HepG2 (cell line): ENCODE results near the gene CASKIN2. TPM values are rescaled to one million over a fixed set of nuclear protein-coding genes. Genes with fewer than 3 reads are reported as not detected.

Experiments used
- ATAC-seq: fragments of 200-7000 bp; cut with Tn5 transposase; 3 replicates; pipeline ENCODE4 v1.9.1; 2020; ENCODE audit warnings: mild to moderate bottlenecking, moderate library complexity
- BruUV-seq: library from RNA; stranded (reverse); fragments of 400-500 nt; replicated peaks from 2 replicates; lab custom pipeline; 2021; lab: Mats Ljungman, UMichigan
- CTCF ChIA-PET: fragments of 300-600 bp; formaldehyde crosslinking; extraction: SDS; loops from one replicate; lab custom pipeline; 2021; ENCODE audit warnings: low total read pairs, inconsistent platforms, low intra/inter-chr PET ratio; lab: Yijun Ruan, JAX
- POLR2A ChIA-PET: fragments of 350-600 bp; sonication (Branson Sonifier 250); formaldehyde crosslinking; loops from one replicate; lab custom pipeline; 2020; ENCODE audit warnings: antibody characterized with exemption, inconsistent platforms; lab: Yijun Ruan, JAX
- DNase-seq: peaks from one replicate; pipeline ENCODE4 v3.0.0-alpha.2; 2015; ENCODE audit warnings: low spot score
- FAIRE-seq: peaks from 3 replicates; lab custom pipeline; 2011; peaks lifted over from hg19 to GRCh38; lab: Jason Lieb, UNC
- H2AFZ ChIP-seq: one replicate; pipeline ENCODE4 v1.6.1; 2011; ENCODE audit warnings: low read length, inconsistent platforms
- H3K27ac ChIP-seq: fragments of 300-600 bp; 3 replicates; pipeline ENCODE4 v1.8.0; 2011; ENCODE audit warnings: mixed run types, mild to moderate bottlenecking, mixed read lengths, low read length, inconsistent platforms; ENCODE audit not compliant: insufficient read depth; ENCODE audit errors: extremely low read length
- H3K27me3 ChIP-seq, 2 experiments: fragments of 200-600 bp in 1 of 2; 2 replicates in 1 of 2; 3 replicates in 1 of 2; pipeline versions ENCODE4 v1.6.0 to v1.8.0; 2011; ENCODE audit warnings: low read length in 2 of 2, mild to moderate bottlenecking in 2 of 2, moderate library complexity in 2 of 2, inconsistent platforms in 1 of 2; ENCODE audit not compliant: insufficient read depth in 2 of 2, control insufficient read depth in 1 of 2
- H3K36me3 ChIP-seq, 2 experiments: fragments of 200-600 bp in 1 of 2; replicated peaks in 1 of 2; 2 replicates in 1 of 2; 3 replicates in 1 of 2; pipeline versions ENCODE4 v1.5.1 to v1.8.0; 2011; ENCODE audit warnings: low read length in 2 of 2, inconsistent platforms in 1 of 2; ENCODE audit not compliant: insufficient read depth in 2 of 2, control insufficient read depth in 1 of 2
- H3K4me1 ChIP-seq: 2 replicates; pipeline ENCODE4 v1.5.1; 2012; ENCODE audit warnings: low read length, inconsistent platforms; ENCODE audit not compliant: insufficient read depth
- H3K4me2 ChIP-seq: 2 replicates; pipeline ENCODE4 v1.6.0; 2011; ENCODE audit warnings: low read depth, low read length, inconsistent platforms
- H3K4me3 ChIP-seq, 3 experiments: fragments of 200-600 bp in 1 of 3; sonication (generic), shearing (Covaris generic) in 1 of 3; replicated peaks in 1 of 3; 2 replicates each; pipeline ENCODE4 v1.5.1; 2011 to 2016; ENCODE audit warnings: low read length in 3 of 3, inconsistent platforms in 2 of 3, low read depth in 2 of 3, mild to moderate bottlenecking in 2 of 3, control low read depth in 1 of 3, mixed read lengths in 1 of 3; ENCODE audit not compliant: insufficient read depth in 1 of 3
- H3K79me2 ChIP-seq: one replicate; pipeline ENCODE4 v1.6.1; 2011; ENCODE audit warnings: low read length, inconsistent platforms; ENCODE audit not compliant: insufficient read depth
- H3K9ac ChIP-seq: 2 replicates; pipeline ENCODE4 v1.6.0; 2011; ENCODE audit warnings: mild to moderate bottlenecking, low read depth, low read length, inconsistent platforms; ENCODE audit not compliant: insufficient read depth
- H3K9me3 ChIP-seq: 2 replicates; pipeline ENCODE4 v1.5.1; 2012; ENCODE audit warnings: mild to moderate bottlenecking, low read length
- H4K20me1 ChIP-seq: 2 replicates; pipeline ENCODE4 v1.6.0; 2011; ENCODE audit warnings: inconsistent platforms, mild to moderate bottlenecking, low read length, moderate library complexity; ENCODE audit not compliant: insufficient read depth
- ATRX ChIP-seq: sonication (generic); formaldehyde crosslinking; IDR thresholded peaks from 2 replicates; pipeline ENCODE4 v1.4.0; 2020; ENCODE audit warnings: missing genetic modification reagents, borderline replicate concordance
- CAMTA2 ChIP-seq: sonication (generic); formaldehyde crosslinking; IDR thresholded peaks from 2 replicates; pipeline ENCODE4 v1.4.0; 2020; ENCODE audit warnings: mild to moderate bottlenecking, missing genetic modification reagents, borderline replicate concordance
- HMG20B ChIP-seq: conservative IDR thresholded peaks from 2 replicates; pipeline ENCODE4 v1.6.1; 2016; ENCODE audit warnings: missing genetic modification reagents, missing compliant biosample characterization
- HOXA7 ChIP-seq: sonication (generic); formaldehyde crosslinking; IDR thresholded peaks from 2 replicates; pipeline ENCODE4 v1.8.1; 2022; ENCODE audit warnings: mild to moderate bottlenecking, missing genetic modification reagents, moderate library complexity
- JUN ChIP-seq: sonication (generic); formaldehyde crosslinking; IDR thresholded peaks from 2 replicates; pipeline ENCODE4 v1.4.0; 2020; ENCODE audit warnings: mild to moderate bottlenecking, missing genetic modification reagents
- KAT7 ChIP-seq: IDR thresholded peaks from 2 replicates; pipeline ENCODE4 v1.6.1; 2018; ENCODE audit warnings: borderline replicate concordance, missing compliant biosample characterization
- KDM5B ChIP-seq: sonication (generic); formaldehyde crosslinking; IDR thresholded peaks from 2 replicates; pipeline ENCODE4 v1.4.0; 2020; ENCODE audit warnings: missing genetic modification reagents, mild to moderate bottlenecking, borderline replicate concordance
- SMARCC2 ChIP-seq: fragments of 450-650 bp; IDR thresholded peaks from 2 replicates; pipeline ENCODE4 v1.6.1; 2017; ENCODE audit warnings: antibody characterized with exemption, mild to moderate bottlenecking
- SP1 ChIP-seq, 2 experiments: fragments of 450-650 bp in 1 of 2; sonication (generic) in 1 of 2; formaldehyde crosslinking in 1 of 2; IDR thresholded peaks; 2 replicates each; pipeline versions ENCODE4 v1.4.0 to v1.6.1; 2016 to 2020; ENCODE audit warnings: missing genetic modification reagents in 1 of 2
- THAP11 ChIP-seq: IDR thresholded peaks from 2 replicates; pipeline ENCODE4 v1.6.1; 2016; ENCODE audit warnings: missing biosample characterization, missing genetic modification reagents
- XRCC5 ChIP-seq: fragments of 200-400 bp; formaldehyde crosslinking; optimal IDR thresholded peaks from 2 replicates; pipeline ENCODE3; 2017; ENCODE audit warnings: mild to moderate bottlenecking, low read length
- ZC3H4 ChIP-seq: sonication (generic); formaldehyde crosslinking; IDR thresholded peaks from 2 replicates; pipeline ENCODE4 v1.4.0; 2020; ENCODE audit warnings: missing genetic modification reagents, borderline replicate concordance
- ZNF17 ChIP-seq: sonication (generic); formaldehyde crosslinking; IDR thresholded peaks from 2 replicates; pipeline ENCODE4 v1.5.0; 2020; ENCODE audit warnings: mild to moderate bottlenecking, missing genetic modification reagents
- ZNF484 ChIP-seq: sonication (generic); formaldehyde crosslinking; IDR thresholded peaks from 2 replicates; pipeline ENCODE4 v1.5.1; 2020; ENCODE audit warnings: mild to moderate bottlenecking, low read depth, missing genetic modification reagents, borderline replicate concordance
- ZNF75D ChIP-seq: sonication (generic); formaldehyde crosslinking; IDR thresholded peaks from 2 replicates; pipeline ENCODE4 v1.8.1; 2023; ENCODE audit warnings: missing genetic modification reagents, mild to moderate bottlenecking, borderline replicate concordance
- WGBS: methylation state at CpG from one replicate; pipeline ENCODE4 v1.1.6; 2017; ENCODE audit warnings: low lambda C conversion rate; 5-methylcytosine and 5-hydroxymethylcytosine counted together
- in situ Hi-C: cut with HindIII; loops from 2 replicates; pipeline ENCODE4 v1.10.0; 2017; ENCODE audit warnings: low pct_unique_long_range_greater_than_20kb; ENCODE audit not compliant: extremely low pct_ligation_motif_present
- intact Hi-C: fragments of 100-400 bp; cut with micrococcal nuclease; formaldehyde crosslinking; loops from one replicate; pipeline ENCODE4 v1.10.0; 2022; ENCODE audit not compliant: unreplicated experiment
- polyA plus RNA-seq, 8 experiments: library from polyadenylated mRNA; depleted of rRNA in 3 of 8; stranded (reverse) in 7 of 8; unstranded in 1 of 8; fragments of >200 nt; fragmentation: Illumina TruSeq in 4 of 8; extraction: Trizol in 4 of 8; gene quantifications; 2 replicates each; pipeline versions ENCODE4 v1.2.1 to v1.2.3, GENCODE V29; 2011 to 2016; ENCODE audit warnings: low read depth in 4 of 8, missing spikeins in 1 of 8, mixed read lengths in 1 of 8; ENCODE audit not compliant: insufficient read depth in 1 of 8
- total RNA-seq, 5 experiments: library from RNA; depleted of rRNA; stranded (reverse); fragments of >200 nt; fragmentation: Illumina TruSeq; extraction: Trizol; gene quantifications; 2 replicates each; pipeline ENCODE4 v1.2.3, GENCODE V29; 2016; ENCODE audit warnings: low read depth in 1 of 5
- TF ChIP-seq, protein P1 (sequence below): sonication (generic); formaldehyde crosslinking; IDR thresholded peaks from 2 replicates; pipeline ENCODE4 v1.5.0; 2020; ENCODE audit warnings: mild to moderate bottlenecking, missing genetic modification reagents
- TF ChIP-seq, protein P2 (sequence below): sonication (generic); formaldehyde crosslinking; IDR thresholded peaks from 2 replicates; pipeline ENCODE4 v1.4.0; 2020; ENCODE audit warnings: missing genetic modification reagents
- TF ChIP-seq, protein P3 (sequence below): IDR thresholded peaks from 2 replicates; pipeline ENCODE4 v1.6.1; 2016; ENCODE audit warnings: low read depth, borderline replicate concordance

The CASKIN2 gene
- total and polyA plus RNA-seq, 2 of the 13 experiments (the other 11 are each of a cell fraction or from before 2014, with no cell fraction given), result 5.2 to 7.8 TPM

DNA sequence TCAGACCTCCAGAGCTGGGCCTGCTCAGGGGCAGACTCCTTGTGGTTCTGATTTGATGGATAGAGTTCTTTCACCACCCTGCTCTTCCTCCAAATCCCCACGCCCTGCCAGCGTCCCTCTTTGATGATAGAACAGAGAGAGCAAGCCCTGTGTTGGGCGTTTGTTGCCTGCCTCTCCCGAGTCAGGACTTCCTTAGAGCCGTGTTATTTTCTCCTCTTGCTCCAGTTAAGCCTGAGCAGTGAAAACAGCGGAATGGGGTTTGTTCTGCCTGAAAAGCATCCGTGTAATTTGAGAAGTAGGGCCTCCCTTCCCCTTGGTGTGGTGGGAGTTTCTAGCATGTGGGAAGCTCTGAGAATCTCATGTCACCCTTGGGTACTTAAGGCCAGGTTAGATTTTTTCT, 36.8 kb downstream of the CASKIN2 start:
- DNase-seq (no peak), ATAC-seq (no peak), FAIRE-seq (no peak)
- H3K9ac ChIP-seq, result no peak overlapping the region
- intact Hi-C loops (no loop called here), in situ Hi-C loops (no loop called here)
- no peaks in the 10 kb centered on the region for H3K9me3 ChIP-seq
- WGBS, result 95% methylated on average over 7 of the region's 7 CpGs
- H3K79me2 ChIP-seq, result no peaks in the 10 kb centered on the region
- ChIA-PET POLR2A (interaction anchor here (1.1 to 1.2 kb wide), 2 partner anchors 18 to 19 kb away, joined by 3 read pairs; no protein-coding TSS in a partner anchor), CTCF (no interaction called here)
- H3K4me3 ChIP-seq, result no peak overlapping the region
- H3K4me2 ChIP-seq, result no peak overlapping the region
- H3K4me1 ChIP-seq, result peaks cover 15% of the 10 kb centered on the region
- H3K36me3 ChIP-seq, result peaks cover 13 to 35% of the 10 kb centered on the region in 2 experiments; a peak in 4 of 5 replicates
- TF ChIP-seq, protein P1, sequence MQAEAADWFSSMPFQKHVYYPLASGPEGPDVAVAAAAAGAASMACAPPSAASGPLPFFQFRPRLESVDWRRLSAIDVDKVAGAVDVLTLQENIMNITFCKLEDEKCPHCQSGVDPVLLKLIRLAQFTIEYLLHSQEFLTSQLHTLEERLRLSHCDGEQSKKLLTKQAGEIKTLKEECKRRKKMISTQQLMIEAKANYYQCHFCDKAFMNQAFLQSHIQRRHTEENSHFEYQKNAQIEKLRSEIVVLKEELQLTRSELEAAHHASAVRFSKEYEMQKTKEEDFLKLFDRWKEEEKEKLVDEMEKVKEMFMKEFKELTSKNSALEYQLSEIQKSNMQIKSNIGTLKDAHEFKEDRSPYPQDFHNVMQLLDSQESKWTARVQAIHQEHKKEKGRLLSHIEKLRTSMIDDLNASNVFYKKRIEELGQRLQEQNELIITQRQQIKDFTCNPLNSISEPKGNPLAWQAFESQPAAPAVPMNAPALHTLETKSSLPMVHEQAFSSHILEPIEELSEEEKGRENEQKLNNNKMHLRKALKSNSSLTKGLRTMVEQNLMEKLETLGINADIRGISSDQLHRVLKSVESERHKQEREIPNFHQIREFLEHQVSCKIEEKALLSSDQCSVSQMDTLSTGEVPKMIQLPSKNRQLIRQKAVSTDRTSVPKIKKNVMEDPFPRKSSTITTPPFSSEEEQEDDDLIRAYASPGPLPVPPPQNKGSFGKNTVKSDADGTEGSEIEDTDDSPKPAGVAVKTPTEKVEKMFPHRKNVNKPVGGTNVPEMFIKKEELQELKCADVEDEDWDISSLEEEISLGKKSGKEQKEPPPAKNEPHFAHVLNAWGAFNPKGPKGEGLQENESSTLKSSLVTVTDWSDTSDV (CRISPR knock-in tag), result no peak
- TF ChIP-seq SMARCC2 (no peak), SP1 (IDR thresholded peaks at IDR 0.05) (no peak), SP1 (CRISPR knock-in tag; IDR thresholded peaks at IDR 0.05) (no peak), CAMTA2 (no peak), HOXA7 (no peak), ZNF75D (CRISPR knock-in tag) (no peak), ZC3H4 (CRISPR knock-in tag) (no peak), THAP11 (CRISPR knock-in tag) (no peak), ATRX (CRISPR knock-in tag) (no peak), ZNF484 (CRISPR knock-in tag) (no peak), KDM5B (CRISPR knock-in tag) (no peak), JUN (no peak), XRCC5 (no peak), ZNF17 (CRISPR knock-in tag) (no peak), HMG20B (no peak), KAT7 (CRISPR knock-in tag) (no peak)
- TF ChIP-seq, protein P2, sequence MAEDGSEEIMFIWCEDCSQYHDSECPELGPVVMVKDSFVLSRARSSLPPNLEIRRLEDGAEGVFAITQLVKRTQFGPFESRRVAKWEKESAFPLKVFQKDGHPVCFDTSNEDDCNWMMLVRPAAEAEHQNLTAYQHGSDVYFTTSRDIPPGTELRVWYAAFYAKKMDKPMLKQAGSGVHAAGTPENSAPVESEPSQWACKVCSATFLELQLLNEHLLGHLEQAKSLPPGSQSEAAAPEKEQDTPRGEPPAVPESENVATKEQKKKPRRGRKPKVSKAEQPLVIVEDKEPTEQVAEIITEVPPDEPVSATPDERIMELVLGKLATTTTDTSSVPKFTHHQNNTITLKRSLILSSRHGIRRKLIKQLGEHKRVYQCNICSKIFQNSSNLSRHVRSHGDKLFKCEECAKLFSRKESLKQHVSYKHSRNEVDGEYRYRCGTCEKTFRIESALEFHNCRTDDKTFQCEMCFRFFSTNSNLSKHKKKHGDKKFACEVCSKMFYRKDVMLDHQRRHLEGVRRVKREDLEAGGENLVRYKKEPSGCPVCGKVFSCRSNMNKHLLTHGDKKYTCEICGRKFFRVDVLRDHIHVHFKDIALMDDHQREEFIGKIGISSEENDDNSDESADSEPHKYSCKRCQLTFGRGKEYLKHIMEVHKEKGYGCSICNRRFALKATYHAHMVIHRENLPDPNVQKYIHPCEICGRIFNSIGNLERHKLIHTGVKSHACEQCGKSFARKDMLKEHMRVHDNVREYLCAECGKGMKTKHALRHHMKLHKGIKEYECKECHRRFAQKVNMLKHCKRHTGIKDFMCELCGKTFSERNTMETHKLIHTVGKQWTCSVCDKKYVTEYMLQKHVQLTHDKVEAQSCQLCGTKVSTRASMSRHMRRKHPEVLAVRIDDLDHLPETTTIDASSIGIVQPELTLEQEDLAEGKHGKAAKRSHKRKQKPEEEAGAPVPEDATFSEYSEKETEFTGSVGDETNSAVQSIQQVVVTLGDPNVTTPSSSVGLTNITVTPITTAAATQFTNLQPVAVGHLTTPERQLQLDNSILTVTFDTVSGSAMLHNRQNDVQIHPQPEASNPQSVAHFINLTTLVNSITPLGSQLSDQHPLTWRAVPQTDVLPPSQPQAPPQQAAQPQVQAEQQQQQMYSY (CRISPR knock-in tag), result no peak
- TF ChIP-seq, protein P3, sequence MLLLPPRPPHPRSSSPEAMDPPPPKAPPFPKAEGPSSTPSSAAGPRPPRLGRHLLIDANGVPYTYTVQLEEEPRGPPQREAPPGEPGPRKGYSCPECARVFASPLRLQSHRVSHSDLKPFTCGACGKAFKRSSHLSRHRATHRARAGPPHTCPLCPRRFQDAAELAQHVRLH, result no peak
- peaks cover 13% of the 10 kb centered on the region; the same call in 1 of the 2 replicates for H4K20me1 ChIP-seq
- no peaks in the 10 kb centered on the region for H3K27me3 ChIP-seq
- no peak overlapping the region for H2AFZ ChIP-seq
- no peak overlapping the region for H3K27ac ChIP-seq
- BruUV-seq, result no TSS peak
